Eye (tissue), 1 donor: ENCODE measurements around the gene MITF.

Experiments
- DNase-seq: peaks from one replicate; pipeline ENCODE4 v3.0.0-alpha.2; 2015

Gene MITF

GRCh38 chr3:69729147-69729919 is 9.9 kb upstream of the MITF start:
- DNase-seq, result no peak

DNA sequence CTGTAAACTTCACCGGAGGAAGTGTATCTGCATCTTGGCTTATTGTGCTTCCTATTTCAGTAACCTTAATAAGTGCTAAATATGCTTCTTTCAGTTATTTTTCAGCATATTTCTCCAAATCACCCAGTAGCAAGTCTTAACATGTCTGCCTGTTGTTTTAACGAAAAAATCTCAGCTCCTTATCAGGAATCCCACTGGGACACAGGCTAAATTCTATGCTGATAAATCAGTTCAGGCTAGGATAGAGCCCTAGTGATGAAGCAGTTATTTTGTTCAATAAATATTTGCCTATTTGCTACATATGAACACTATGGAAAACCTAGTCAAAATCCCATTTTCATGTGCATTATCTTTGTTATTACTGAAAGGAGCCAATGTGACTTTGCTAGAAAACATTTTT is 8.2 kb upstream of the MITF start:
- no peak for DNase-seq

GRCh38 chr3:69735893-69736292 is 3.4 kb upstream of the MITF start:
- no peak for DNase-seq

- DNase-seq, result no peak
Measured at GRCh38 chr3:69737392-69737791, 1.9 kb upstream of the MITF start.

DNA sequence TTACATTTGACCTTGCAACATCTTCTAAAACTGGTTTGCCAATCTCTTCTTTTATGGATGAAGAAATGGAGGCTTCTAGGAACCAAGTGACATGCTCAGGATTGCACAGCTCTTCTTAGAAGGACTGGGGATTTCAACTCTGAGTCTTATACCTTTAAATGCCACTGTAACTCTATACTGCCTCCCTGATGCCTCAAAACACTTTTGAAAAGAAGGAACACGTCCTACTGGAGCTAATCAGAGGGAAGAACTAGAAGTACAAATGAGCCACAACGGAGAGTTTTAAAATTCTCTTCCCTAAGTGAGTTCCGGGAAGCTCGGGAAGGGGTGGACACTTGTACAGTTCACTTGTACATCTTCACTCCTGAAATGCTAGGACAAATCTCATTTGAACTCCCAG is 949 bp upstream of the MITF start:
- DNase-seq, result peak; percentile 49

GRCh38 chr3:69738859-69739203 is 433 bp upstream of the MITF start:
- DNase-seq, result no peak

GRCh38 chr3:69740103-69741021 is 1.1 kb downstream of the MITF start:
- no peak for DNase-seq

DNA sequence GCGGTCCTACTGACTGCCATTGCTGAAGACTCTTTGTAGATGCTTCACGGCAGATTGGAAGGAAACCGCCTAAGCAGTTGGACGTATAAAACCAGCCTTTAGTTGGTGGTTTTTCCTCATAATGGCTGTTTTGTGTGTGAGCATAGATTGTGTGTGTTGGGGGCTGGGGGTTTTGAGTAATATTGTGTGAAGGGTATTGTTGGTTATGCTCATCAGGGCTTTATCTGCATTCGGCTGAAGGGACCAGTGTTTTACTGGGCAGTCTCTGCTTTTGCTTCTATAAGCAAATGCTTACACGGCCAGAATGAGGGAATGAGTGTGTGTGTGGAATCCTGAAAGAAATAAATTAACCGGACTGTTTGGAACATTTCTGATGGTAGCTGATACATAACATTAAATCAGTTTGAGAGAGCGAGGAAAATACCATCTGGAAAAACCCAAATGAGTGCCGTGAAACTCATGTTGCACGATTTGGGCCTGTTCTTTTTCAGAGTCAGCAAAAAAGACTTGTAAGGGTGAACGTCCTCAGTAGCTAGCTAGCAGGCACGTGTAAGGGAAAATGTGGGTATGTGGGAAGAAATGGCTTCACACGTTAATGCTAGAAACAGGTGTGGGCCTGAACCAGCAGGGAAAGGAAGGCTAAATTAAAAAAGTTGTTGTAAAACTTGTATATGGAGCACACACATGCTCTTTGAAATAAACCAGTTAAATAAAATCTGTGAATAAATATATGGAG is 1.9 kb downstream of the MITF start:
- DNase-seq, result no peak

- no peak for DNase-seq
Measured at GRCh38 chr3:69742391-69742790, 3.1 kb downstream of the MITF start.

DNA sequence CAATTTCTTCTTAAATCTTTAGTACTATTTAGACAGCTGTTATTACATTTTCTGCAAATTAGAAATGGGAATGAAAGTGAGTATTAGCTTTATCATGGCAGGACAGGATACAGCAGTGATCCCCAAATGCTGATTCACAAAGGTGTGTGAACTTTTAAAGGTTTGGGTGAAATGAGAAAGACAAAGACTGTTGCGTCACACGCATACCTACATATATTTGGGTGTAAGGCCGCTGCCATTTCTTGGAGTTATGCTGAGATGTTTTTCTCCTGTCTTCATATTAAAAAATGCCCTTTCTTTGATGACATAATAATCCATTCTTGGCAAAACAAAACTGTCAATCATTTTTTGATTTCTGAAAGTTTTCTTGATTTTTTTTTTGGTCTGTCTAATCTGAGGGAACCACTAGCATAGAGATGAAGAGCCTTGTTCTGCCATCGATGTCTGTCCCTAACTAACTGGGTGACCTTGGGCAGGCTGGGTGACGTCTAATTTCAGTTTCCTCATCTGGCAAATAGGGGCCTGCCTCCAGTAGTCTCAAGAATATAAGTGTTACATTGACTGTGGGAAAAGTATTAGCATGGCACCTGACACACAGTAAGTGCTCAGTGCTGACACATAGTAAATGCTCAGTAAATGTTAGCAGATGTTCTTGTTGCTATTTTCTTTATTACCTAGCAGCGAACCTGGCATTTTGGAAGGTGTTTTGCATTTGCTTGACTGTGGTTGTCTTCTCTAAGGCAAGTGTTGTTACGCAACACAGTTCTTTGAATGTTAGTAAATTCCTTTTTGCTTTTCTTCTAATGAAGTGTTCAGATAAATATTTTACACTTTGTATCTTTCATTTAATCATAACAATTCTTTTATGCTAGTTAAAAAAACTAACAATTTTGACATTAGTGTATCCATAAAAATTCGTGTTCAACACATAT is 5.0 kb downstream of the MITF start:
- no peak for DNase-seq

- no peak for DNase-seq
Measured at GRCh38 chr3:69745505-69745904, 6.2 kb downstream of the MITF start.

DNA sequence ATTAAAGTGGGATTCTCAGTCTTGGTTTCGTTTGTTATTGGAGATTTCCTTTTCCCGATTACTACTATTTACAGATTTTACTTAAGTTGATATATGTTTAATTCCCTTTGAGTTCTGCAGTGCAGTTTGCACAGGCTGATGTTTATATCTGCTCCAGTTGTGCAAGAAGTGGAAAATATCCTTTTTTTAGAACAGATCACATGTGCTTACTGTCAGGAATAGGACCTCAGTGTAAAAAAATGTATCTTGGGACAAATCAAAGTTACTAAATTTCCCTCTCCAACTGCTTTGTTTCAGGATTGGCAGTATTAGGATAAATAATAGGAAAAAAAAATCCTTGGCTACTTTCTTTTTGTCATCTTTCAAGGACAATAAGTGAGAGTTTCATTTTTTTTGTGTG is 6.9 kb downstream of the MITF start:
- peak; percentile 20 for DNase-seq

DNA sequence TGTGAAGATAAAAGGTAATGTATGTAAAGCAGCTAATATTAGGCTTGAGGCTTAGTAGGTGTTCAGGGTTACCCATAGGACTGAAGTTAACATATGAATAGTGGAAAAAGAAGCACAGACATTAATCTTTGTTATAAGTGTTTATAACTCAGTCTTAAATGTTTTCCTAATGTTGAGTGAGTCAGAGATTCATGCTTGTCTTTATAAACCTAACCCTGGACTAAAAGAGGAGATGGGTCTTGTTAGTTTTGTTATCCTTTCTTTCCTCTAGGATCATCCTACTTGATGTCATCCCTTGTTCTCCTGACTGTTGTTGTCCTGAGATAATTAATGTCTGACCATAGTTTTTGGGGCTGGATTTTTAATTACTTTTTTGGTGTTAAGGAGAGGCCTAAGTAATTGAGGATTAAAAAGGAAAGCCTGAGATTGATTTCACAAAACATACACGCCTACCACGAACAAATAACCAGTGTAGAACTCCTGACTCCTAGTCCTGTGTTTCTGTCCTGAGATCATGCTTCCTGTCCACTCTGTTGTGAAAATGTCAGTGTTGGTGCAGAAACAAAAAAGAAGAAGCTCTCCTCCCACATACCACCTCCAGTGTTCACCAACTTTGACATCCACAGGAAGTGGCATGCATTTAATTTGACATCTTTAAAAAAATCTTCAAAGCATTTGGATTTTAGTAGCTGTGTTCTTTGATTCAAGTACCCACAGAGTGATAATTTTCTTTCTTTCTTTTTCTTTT is 8.4 kb downstream of the MITF start:
- no peak for DNase-seq

GRCh38 chr3:69748503-69748902 is 9.2 kb downstream of the MITF start:
- DNase-seq, result no peak

DNA sequence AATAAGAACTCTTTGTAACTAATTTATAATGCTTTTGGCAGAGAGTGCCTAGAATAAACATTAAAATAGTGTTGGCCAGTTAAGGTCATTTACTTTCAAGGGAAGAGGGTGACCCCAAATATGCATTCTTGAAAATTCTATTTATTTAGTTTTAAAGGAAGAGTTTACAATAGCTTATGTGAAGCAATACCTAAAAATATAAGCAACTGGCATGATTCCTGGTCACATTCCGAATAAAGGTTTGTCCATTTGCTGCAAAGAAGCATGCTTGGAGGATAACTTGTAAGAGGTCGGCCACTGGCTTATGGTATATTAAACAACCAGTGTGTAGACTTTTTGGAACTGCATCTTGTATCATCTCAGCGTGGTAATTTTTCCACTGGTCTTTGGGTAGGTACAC is 10.2 kb downstream of the MITF start:
- no peak for DNase-seq

GRCh38 chr3:69750549-69750948 is 11.3 kb downstream of the MITF start:
- no peak for DNase-seq

DNA sequence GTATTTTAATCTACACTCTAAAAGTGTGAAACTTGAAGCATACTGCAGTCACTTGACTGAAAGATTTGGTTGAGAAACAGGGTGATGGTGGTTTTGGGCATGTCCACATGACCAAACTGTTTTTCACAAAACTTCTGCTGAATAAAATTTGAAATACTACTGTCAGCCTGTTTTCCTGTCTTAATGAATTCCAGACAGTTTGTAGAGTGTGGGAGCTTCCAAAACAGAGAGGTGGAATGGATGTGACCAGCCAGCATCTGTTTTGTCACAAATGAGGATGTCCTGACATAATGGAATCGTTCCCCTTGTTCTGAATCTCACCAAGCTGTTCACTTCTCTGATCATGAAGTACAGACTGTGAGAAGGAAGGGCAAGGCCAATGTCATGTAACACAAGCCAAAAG is 11.8 kb downstream of the MITF start:
- DNase-seq, result no peak

GRCh38 chr3:69752241-69752640 is 13.0 kb downstream of the MITF start:
- no peak for DNase-seq

GRCh38 chr3:69753179-69753775 is 14.0 kb downstream of the MITF start:
- no peak for DNase-seq

DNA sequence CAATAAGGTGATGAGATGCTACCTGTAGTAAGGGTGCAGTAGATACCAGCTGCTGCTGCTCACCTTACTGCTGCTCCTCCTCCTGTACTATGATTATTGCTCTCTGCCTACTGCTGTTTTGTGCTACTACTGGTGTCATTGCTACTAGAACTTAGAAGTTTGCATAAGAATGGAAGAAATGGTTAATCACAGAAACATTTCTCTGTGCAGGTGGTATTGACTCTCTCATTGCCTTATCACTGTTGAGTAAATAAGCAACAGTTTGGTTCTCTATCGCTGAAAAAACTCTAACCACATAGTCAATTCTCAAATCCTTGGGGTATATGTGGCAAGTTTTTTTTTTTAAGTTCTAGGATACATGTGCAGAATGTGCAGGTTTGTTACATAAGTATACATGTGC is 16.5 kb downstream of the MITF start:
- DNase-seq, result no peak
